ENCODE results near the gene CRYL1.

Gene CRYL1

GRCh38 chr13:20561741-20562140, 36.1 kb upstream of the CRYL1 start:
- Histone ChIP-seq H3K36me3 (ENCODE audit: low read length) (no peaks in the 10 kb centered on the region), H3K9ac (ENCODE audit: low read length) (no peak overlapping the region), H3K4me2 (ENCODE audit: low read depth, low read length, poor library complexity, severe bottlenecking) (no peak overlapping the region), H2AFZ (ENCODE audit: low read depth, low read length, severe bottlenecking) (no peak overlapping the region), H3K4me3 (ENCODE audit: insufficient read depth, low read length, poor library complexity, severe bottlenecking) (no peak overlapping the region), H4K20me1 (ENCODE audit: low read depth, low read length) (no peaks in the 10 kb centered on the region), H3K27me3 (ENCODE audit: low read length) (no peaks in the 10 kb centered on the region), H3K9me2 (replicated peaks; ENCODE audit: insufficient read depth, low read length) (no peaks in the 10 kb centered on the region), H3F3A (ENCODE audit: insufficient read depth) (no peaks in the 10 kb centered on the region), H3K9me3 (ENCODE audit: insufficient read depth, low read length) (peaks cover 6% of the 10 kb centered on the region; the same call in 1 of the 2 replicates), H3K79me2 (ENCODE audit: insufficient read depth, low read length) (no peaks in the 10 kb centered on the region), H3K27ac (ENCODE audit: low read depth, low read length) (no peak overlapping the region)
- no peak for TF ChIP-seq EZH2phosphoT487 (conservative IDR thresholded peaks at IDR 0.05; ENCODE audit: low read length)
- TF ChIP-seq, protein P1, sequence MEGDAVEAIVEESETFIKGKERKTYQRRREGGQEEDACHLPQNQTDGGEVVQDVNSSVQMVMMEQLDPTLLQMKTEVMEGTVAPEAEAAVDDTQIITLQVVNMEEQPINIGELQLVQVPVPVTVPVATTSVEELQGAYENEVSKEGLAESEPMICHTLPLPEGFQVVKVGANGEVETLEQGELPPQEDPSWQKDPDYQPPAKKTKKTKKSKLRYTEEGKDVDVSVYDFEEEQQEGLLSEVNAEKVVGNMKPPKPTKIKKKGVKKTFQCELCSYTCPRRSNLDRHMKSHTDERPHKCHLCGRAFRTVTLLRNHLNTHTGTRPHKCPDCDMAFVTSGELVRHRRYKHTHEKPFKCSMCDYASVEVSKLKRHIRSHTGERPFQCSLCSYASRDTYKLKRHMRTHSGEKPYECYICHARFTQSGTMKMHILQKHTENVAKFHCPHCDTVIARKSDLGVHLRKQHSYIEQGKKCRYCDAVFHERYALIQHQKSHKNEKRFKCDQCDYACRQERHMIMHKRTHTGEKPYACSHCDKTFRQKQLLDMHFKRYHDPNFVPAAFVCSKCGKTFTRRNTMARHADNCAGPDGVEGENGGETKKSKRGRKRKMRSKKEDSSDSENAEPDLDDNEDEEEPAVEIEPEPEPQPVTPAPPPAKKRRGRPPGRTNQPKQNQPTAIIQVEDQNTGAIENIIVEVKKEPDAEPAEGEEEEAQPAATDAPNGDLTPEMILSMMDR (IDR thresholded peaks at IDR 0.05; ENCODE audit: insufficient read depth, low read length, poor library complexity, severe bottlenecking) = no peak

DNA sequence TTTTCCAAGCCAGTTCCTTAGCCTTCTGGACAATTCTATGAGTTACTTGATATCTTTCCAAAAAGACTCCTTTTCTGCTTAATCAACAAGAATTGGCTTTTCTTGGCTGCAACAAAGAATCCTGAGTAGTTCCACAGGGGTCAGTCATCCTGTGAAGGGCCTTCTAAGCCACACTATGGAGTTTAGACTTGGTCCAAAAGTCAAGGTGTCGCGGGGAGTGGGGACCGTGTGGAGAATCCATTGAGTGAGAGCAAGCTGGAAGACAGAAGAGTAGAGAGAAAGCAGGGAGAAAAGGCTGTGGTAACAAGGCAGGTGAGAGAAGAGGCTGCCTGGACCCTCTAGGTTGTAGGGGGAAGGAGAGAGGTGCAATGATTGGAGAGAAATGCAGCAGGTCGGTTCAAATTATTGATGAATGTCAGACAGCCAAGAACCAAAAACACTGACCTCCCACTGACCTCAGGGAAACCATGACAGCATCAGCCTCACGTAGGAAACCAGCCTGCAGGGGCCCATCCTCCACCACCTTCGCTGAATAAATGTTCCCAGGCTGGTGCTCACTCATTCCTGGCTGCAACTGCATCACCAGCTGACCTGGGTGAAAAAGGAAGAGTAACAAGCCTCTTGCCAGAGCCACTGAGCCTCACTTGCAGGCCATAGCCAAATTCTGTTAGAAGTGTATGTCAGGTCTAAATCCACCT, 34.2 kb upstream of the CRYL1 start:
- TF ChIP-seq, protein P1 (IDR thresholded peaks at IDR 0.05; ENCODE audit: insufficient read depth, low read length, poor library complexity, severe bottlenecking) = no peak
- no peak for TF ChIP-seq EZH2phosphoT487 (conservative IDR thresholded peaks at IDR 0.05; ENCODE audit: low read length)
- Histone ChIP-seq H3K4me3 (ENCODE audit: insufficient read depth, low read length, poor library complexity, severe bottlenecking) (no peak overlapping the region), H3K27me3 (ENCODE audit: low read length) (no peaks in the 10 kb centered on the region)

DNA sequence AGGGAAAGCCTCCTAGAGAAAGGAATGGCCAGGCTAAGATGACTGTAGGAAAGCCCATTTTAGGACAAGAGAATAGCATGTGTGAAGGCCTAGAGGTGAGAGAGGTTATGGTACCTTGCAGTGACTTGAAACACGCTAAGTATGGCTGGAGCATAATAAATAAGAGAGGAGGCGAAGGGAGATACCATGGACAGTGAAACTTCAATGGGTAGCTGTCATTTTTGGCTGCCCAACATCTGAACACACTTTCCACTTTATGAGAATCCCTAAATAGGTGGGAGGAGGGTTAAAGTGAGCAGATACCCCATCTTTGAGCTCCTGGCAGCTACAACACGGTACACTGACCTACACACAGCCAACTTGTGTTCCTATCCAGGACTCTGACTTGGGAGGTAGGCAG, 33.3 kb upstream of the CRYL1 start:
- H4K20me1 ChIP-seq (ENCODE audit: low read depth, low read length) = no peaks in the 10 kb centered on the region
- H3K27me3 ChIP-seq (ENCODE audit: low read length) = no peaks in the 10 kb centered on the region
- no peaks in the 10 kb centered on the region for H3K36me3 ChIP-seq (ENCODE audit: low read length)
- H3K4me2 ChIP-seq (ENCODE audit: low read depth, low read length, poor library complexity, severe bottlenecking) = no peak overlapping the region
- no peaks in the 10 kb centered on the region for H3F3A ChIP-seq (ENCODE audit: insufficient read depth)
- TF ChIP-seq EZH2phosphoT487 (conservative IDR thresholded peaks at IDR 0.05; ENCODE audit: low read length) = no peak
- TF ChIP-seq, protein P1 (IDR thresholded peaks at IDR 0.05; ENCODE audit: insufficient read depth, low read length, poor library complexity, severe bottlenecking) = no peak
- no peak overlapping the region for H3K9ac ChIP-seq (ENCODE audit: low read length)
- no peaks in the 10 kb centered on the region for H3K79me2 ChIP-seq (ENCODE audit: insufficient read depth, low read length)
- H3K9me2 ChIP-seq (replicated peaks; ENCODE audit: insufficient read depth, low read length) = no peaks in the 10 kb centered on the region
- H2AFZ ChIP-seq (ENCODE audit: low read depth, low read length, severe bottlenecking) = no peak overlapping the region
- no peaks in the 10 kb centered on the region for H3K9me3 ChIP-seq (ENCODE audit: insufficient read depth, low read length)
- no peak overlapping the region for H3K4me3 ChIP-seq (ENCODE audit: insufficient read depth, low read length, poor library complexity, severe bottlenecking)
- H3K27ac ChIP-seq (ENCODE audit: low read depth, low read length) = no peak overlapping the region

More for the DNA sequence above, 34.2 kb upstream of the CRYL1 start:
- Histone ChIP-seq H3K9ac (ENCODE audit: low read length) (no peak overlapping the region), H3K9me2 (replicated peaks; ENCODE audit: insufficient read depth, low read length) (no peaks in the 10 kb centered on the region), H3F3A (ENCODE audit: insufficient read depth) (no peaks in the 10 kb centered on the region), H3K4me2 (ENCODE audit: low read depth, low read length, poor library complexity, severe bottlenecking) (no peak overlapping the region), H3K9me3 (ENCODE audit: insufficient read depth, low read length) (no peaks in the 10 kb centered on the region), H3K27ac (ENCODE audit: low read depth, low read length) (no peak overlapping the region), H2AFZ (ENCODE audit: low read depth, low read length, severe bottlenecking) (no peak overlapping the region), H3K36me3 (ENCODE audit: low read length) (no peaks in the 10 kb centered on the region), H3K79me2 (ENCODE audit: insufficient read depth, low read length) (no peaks in the 10 kb centered on the region), H4K20me1 (ENCODE audit: low read depth, low read length) (no peaks in the 10 kb centered on the region)

Data from SU-DHL-6 (cell line).